Cerebellar nuclear complex (tissue), 1 donor: ENCODE data around the gene UNC79.

ENCODE experiments used
- DNase-seq, 2 experiments: peaks; one replicate each; lab custom pipeline; 2025; lab: John Stamatoyannopoulos, UW

The UNC79 gene

DNA sequence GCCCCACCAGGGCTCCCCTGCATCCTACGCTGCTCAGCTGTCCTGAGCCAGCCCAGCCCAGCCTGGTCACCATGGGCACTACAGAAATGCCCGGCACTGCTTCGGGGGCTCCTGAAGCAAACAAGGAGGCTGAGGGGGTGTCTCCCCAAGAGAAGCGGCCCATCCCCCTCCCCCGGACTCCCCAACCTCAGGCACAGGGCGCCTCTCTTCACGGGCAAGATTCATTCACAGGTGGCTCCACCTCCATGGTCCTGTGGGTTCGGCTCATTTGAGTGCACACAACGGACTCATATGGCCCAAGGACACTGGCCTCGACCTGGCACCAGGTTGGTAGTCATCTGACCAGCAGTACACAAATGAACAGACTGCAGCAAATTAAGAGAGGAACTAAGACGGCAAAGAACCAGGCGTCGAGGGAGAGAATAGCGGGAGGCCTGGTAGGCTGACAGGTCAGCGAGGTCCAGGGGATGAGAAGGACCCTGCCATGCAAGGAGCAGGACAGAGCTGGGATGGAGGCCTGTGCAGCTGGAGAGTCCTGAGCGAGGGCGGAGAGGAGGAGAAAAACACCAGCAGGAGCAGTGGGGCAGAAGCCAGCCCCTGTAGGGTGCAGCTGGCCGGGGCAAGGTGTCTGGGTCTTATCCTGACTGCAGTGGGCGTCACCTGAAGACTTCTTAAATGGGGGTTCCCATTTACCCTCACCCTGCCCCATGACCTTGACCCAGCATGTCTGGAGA, 297.3 kb downstream of the UNC79 start:
- DNase-seq: no peak

DNA sequence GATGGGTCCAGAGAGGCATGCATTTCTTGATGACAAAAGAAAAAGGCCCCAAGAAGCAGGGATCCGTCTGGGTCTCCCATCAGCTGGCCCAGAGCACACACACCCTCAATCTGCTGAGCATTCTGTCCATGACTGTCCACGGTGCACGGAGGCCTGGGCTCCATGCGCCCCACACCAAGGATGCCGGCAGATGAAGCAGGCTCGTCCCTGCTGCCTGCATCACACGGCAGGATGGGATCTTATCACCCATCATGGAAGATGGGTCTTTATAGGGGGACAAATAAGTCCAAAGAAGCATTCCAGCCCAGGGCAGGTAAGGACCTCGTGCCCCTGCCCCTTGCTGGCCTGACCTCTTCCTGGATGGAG, 297.9 kb downstream of the UNC79 start:
- DNase-seq: no peak

DNA sequence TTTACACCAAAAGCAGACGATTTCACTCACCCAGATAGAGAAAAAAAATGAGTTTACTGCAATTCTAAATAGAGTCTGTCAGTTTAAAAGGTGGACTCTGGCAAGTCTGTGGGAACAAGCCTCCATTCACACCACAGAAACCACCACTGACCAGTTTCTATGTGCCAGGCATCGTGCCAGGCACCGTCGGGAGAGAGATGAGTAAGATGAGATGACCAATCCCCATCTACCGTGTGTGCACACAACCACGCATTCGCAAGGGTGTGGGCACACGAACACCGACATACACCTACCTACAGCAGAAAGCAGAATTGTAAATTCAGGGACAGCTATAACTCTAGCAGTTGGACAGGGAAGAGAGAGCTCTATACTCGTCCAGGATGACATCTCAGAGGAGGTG, 299.3 kb downstream of the UNC79 start:
- no peak for DNase-seq

DNA sequence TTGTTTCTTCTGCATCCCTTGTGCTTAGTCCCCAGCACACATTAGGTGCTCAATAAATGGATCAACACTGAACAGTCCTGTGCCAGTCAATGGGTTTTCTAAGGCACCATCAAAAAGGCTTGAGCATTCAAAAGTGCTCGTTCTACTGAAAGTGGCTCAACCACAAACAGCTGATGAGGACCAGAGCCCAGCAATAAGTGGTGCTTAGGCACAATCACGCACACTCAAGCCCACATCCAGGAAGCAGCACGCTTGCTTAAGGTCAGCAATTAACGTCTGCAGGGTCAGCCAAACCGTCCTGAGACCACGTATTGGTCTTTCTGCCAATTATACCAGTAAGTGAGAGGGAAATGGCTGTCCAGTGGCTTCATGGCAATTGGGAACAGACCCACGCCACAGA, 301.0 kb downstream of the UNC79 start:
- no peak for DNase-seq

DNA sequence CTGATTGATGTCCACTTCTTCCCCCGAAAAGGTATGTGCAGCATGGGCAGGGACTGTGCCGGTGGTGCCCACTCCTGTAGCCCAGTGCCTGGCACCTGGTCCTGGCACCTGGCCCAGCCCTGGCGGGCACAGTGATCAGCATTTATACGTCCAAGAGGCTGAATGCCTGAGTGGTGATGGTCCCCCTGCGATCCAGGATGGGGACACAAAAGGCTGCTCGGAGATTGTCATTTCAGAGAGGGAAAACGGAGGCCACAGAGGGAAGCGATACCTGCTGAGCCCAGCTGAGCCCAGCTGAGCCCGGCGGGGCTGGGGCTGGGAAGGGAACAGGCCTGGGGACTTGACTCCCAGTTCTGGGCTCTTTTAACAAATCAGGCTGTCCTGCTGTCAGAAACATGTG, 301.8 kb downstream of the UNC79 start:
- DNase-seq: no peak

DNA sequence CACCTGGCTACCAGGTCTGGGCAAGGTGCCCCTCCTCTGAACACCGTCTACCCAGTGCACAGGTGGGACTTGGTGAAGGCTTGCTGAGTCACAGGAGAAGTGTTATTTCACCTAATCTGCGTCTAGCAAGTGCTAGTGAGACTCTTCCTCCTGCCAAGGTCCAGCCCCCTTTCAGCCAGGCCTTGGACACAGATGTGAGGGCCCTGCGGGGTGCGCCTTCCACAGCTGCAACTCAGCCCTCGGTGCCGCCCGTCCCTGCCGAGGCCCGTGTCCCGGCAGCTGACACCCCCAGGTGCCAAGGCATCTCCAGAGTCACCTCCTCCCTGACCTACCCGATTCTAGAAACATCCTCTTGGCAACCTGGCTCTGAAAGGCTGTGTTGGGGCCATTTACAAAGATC, 302.5 kb downstream of the UNC79 start:
- no peak for DNase-seq

DNA sequence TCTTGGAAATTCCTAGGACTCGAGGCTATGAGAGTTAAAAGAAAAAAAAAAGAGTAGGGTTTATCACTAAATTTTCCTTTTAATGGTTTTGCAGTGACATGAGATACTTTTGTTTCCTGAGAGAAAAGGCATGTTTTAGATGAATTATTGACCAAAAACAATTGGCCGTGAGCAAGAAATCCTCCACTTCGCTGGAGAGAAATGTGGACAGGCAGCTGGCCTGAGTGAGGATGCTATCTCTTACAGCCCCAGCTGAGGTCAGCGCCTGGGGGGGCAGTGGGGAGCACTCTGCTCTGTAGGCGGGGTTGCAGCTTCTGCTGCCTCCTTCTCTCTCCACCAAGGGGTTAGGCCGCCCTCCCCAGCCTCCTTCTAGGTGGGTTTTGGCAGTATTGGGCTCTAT, 302.9 kb downstream of the UNC79 start:
- no peak for DNase-seq

DNA sequence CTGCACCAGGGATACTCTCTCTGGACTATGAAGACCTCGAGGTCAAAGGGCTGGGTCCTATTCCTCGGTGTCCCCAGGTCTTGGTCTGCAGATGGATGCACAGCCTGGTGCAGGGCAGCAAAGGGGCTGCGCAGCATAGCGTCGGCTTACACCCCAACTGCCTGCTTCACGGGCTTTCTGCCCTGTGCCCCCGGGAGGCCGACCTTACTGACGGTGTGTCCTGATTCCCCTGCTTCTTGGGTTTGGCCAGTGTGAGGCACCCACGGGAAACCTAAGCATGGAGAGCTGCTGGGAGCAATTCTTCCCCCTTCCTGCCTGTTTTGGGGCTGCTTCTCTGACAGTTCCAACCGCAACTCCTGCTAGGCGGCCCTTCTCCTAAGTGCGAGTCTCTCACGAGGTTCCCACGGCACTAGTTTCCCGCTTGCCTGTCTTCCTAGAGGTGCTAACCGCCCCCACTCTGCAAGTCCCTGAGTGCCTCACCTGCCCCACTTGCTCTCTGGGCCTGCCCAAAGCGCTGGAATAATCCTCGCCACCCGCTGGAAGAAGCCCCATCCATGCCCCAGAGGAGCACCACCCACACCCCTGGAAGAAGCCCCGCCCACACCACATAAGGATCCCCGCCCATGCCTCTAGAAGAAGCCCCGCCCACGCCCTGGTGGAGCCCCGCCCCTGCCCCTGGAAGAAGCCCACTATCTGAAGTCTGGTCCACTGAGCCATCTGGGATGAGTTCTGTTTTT, 303.5 kb downstream of the UNC79 start:
- no peak for DNase-seq

DNA sequence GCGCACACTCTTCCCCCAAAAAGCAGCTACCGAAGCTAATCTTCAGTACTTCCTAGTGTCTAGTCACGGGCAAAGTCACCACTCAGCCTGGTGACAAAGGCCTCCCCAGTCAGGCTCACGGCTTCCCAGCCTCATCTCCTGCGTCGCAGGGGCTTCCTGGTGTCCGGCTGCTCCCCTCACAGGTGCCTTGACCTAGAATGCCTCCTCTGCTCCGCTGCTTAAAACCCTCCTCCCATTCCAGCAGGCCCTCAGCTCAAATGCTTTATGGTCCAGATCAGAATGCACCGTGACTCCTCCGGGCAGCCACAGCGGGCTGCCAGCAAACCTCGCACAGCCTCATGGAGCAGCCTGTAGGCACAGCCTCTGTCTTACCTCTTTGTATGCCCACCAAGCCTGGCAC, 304.5 kb downstream of the UNC79 start:
- no peak for DNase-seq

DNA sequence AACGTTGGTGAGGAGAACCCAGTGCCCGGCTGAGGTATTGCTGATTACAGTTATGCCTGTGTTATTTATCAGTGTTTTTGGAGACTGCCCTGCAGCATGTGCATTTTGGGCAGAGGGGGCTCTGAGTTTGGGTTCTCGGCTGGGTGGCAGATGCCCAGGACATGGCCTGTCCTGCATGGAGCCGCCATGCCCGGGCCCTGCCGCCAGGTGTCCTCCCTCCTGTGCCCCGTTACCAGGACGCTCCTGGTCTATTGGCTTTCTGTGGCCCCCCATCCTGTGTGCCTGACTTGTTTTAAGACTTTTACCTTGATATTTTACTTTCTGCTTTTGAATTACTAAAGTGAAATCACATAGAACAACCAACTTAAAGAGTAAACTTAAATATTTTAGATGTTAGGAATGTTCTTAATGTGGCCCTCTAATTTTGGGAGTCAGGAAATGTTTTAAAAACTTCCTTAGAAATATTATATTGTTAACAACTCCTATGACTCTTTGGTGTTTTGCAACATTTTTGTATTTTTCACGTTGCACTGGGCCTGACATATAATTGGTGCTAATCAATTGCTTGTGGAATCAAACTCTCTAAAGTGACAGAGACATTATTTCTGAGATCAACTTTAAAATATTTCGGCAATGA, 305.8 kb downstream of the UNC79 start:
- no peak for DNase-seq

DNA sequence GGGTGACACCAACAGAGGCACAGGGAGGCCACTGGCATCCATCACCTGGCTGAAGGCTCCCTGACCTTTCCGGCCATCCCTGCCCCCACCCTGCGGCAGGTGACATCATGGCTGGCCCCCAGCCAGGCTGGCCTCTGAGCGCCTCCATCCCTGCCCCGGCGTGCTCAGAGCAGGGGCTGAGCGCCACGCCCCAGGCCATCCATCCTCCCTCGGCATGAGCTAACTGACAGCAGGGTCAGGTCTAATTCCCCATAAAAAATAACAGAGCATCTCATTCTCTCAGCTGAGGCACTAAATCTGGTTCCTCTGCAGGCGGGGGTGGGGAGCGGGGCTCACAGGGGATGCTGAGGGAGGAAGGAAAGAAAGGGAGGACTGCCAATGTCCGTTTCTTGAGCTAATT, 306.9 kb downstream of the UNC79 start:
- DNase-seq: no peak

DNA sequence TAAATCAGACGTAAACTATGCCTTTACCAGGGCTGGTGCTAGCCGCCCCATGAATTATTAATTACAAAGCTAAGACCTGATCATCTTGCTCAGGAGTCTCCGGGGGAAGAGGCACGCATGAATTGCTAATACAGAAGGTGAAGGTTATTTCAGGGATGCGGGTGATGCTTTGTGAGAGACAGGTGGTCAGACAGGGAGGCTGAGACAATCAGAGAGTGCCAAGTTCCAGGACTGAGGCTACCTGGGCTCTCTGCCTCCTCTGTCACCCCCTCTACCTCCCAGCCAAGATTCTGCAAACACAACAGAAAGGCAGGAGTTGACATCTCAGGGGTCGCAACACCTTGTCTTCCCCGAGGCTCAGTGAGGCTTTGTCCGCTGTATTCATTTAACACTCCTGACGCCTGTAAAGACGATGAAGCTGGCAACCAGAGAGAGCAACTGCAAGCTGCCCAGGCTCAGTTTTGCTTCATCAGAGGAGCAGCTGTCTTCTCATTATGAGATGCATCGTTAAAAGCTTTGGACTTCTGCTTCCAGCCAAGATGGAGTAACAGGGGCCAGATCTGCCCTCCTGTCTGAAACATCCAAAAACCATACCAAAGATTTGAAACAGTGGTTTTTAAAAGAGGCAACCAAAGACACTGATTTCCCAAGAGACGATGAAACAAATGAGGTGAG, 311.0 kb downstream of the UNC79 start:
- DNase-seq: peak in 1 of 2 experiments; percentile 45

DNA sequence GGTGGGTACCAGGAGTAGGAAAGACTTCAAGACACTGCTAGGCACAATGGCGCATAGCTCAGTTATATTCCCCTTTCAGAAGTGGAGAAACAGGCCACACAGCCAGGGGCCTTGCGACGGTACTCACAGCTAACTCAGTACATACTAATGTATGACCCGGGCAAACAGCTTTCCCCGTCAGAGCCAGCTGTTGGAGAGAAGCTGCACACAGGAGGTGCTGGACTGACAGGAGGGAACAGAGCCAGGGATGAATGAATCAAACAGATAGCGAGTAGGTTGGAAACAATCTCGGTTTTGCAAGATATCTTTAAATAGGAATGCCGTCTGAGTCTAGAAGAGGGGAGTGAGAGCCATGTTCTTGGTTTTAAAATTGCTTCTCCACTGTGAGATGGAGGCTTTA, 312.0 kb downstream of the UNC79 start:
- no peak for DNase-seq

DNA sequence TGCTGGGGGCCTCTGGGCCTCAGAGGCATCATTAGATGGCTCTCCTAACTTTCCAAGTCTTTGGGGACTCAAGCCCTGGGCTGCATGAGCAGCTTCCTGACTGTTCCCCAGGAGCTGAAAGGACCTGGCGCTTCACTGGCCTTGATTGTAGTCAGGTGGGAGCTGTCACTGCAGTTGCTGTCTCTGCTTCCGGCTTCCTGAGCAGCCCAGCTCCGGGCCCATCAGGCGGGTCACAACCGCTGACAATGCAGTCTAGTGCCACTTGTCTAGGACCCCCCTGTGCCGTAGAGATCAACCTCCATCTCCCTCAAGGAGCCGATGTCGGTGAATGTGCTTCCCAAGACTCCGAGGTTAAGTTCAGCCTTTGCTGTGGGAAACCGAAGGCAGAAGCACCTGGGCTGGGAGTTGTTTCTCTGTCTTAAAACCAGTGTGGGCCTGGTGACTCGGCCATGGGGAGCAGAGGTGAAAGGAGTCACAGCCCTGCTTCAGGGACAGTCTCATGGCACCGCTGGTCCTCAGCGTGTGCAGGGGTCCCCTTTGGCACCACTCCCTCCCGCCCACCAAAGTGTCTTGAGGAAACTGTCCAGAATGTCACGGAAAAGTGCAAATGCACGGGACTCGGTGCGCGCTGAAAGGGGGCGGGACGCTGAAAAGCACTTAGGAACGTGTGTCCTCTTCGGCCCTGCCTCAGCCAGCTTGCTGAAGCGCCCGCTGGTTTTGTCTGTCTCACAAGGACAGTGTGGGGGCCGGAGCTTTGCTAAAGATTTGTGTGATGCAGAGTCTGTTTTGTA, 312.7 kb downstream of the UNC79 start:
- DNase-seq: no peak

DNA sequence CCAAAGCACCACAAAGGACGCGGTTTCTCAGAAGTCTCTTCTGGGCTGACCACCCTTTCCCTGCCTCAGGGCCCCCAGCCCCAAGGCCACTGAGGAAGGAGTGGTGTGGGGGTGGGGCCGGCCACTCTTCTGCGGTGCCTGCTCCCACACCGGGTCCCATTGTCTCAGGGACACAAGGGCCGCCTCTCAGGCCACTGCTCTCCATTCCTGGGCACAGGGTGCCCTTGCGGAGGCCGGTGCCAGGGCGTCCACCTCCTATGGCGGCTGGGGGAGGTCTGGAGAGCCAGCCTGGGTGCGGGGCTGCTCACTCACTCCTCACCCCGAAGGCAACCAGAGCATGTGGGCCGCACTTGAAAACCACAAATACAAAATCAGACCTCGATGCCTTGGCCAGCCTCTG, 313.4 kb downstream of the UNC79 start:
- DNase-seq: no peak

DNA sequence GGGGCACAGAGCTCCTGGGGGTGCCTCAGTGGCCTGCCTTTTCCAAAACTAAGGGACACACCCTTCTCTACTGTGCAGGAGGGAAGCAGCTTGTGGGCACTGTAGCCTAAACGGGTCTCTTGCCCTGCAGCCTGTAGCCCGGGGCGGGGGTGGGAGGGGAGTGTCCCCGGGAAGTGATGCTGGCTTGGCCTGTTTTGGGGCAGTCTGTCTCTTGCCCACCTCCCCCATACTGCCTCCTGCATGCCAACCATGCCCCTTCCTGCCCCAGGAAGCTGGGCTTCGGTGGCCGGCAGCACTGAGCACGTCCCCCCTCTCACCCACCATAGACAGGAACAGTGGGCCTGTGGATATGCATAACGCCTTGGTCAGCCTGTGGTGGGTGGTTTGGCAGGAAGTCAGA, 314.1 kb downstream of the UNC79 start:
- no peak for DNase-seq

DNA sequence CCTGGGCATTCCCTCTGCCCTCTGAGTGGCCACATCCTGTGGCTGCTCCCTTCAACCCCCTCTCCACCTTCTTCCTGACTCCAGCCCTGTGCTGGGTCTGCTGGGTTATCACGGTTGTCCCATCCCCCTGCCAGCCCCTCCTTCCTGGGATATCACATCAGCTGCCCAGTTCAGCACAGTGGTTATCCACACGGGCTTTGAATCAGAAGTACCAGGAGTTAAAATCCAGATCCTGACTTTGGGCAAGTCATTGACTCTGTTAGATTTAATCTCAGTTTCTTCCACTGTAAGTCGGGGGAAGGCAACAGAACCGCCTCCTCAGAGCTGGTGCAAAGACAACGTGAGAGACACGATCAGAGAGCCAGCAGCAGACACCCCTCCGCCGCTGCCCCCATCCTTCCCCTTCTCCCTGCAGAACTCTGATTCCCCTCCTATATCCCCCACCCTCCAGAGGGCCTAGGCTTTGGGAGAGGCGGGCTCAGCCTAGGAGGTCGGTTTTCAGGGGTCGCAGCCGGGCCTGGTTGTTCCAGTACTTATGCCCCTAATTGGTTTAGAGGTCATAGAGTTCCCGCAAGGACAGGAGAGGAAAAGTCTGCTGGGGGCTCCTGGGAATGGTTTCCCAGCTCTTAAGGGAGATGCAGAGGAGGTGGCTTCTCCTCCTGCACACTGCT, 315.0 kb downstream of the UNC79 start:
- no peak for DNase-seq

DNA sequence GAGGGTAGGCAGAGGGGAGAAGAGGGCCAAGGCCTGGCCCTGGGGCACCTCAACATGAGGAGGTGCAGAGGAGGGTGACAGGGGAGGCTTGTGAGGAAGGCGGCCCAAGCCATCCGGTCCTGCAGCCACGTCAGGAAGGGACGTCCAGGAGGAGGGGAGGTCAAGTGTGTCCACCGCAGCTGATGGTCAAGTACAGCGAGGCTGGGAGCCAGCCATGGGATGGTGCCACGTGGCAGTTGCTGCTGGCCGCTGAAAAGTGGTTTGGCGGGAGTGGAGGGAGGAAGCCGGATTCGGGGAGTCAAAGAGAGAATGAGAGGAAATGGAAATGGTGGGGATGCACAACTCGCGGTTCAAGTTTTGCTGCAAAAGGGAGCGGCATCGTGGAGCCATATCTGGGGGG, 316.4 kb downstream of the UNC79 start:
- DNase-seq: no peak

DNA sequence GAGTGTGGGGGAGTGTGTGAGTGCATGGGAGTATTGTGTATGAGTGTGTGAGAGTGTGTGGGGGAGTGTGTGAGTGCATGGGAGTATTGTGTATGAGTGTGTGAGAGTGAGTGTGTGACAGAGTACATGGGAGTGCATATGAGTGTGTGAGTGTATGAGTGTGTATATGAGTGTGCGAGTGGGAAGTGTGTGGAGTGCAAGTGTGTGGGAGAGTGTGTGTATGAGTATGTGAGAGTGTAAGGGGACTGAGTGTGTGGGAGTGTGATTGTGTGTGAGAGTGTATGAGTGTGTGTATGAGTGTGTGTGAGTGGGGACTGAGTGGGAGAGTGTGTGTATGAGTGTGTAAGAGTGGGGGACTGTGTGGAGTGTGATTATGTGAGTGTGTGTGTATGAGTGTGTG, 316.8 kb downstream of the UNC79 start:
- no peak for DNase-seq

DNA sequence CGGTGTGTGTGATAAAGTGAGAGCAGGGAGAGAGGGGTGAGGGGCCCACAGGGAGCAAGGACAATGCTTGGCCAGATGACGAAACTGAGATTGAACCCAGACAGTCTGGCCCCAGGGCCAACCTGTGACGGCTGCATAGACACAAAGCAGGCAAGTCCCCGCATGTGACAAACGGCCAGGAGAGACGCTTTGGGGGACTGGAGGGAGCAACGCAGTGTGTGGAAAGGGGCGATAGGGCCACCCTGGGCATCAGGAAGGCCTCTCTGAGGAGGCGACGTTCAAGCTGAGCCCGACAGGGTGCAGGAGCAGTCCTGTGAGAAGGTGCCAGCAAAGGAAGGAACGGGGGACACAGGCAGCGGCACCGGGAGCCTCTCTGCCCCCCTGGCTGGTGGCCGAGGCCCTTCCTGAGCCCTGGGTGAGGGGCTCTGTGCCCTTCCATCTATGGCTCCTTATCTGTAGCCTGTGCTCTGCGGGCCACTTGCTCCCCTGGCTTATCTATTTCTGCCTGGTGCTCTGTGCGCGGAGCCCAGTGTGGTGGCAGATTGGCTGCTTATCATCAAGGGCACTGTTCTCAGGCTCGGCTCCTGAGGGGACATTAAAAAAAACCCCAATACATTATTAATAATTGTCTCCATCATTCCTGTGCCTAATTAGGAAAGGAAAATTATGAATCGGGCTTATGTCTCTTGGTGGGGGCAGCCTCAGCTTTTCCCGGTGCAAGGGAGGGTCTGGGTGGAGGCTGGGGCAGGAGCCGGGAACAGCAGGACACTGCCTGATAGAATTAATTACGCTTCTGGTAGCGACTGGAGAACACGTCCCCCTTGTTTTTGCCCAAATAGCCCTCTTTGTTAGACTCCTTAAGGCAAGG, 317.7 kb downstream of the UNC79 start:
- DNase-seq: no peak

DNA sequence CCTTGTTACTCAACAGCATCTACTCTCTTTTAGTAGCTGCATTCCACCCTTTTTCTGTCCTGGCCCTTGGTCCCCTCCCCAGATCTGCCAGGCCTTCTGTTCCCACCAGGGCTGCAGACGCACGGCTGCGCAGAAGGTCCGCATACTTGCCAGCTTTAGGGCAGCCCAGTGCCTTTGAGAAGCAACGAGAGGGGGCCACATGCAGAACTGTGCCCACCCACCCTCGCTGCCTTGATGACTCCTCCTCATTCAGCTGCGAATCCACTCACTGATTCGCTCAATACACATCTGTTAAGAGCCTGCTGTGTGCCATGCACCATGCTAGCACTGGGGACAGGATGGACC, 318.3 kb downstream of the UNC79 start:
- no peak for DNase-seq
